H1 (cell line): Measurements from ENCODE around the gene PRKAG1. TPM values are rescaled to one million over a fixed set of nuclear protein-coding genes. Genes with fewer than 3 reads are reported as not detected.
A peak's percentile ranks its signal among the peaks of the same experiment; 100 is the strongest.

Experiments
- CTCF ChIA-PET: fragments of 300-600 bp; sonication (Branson Sonifier 250); formaldehyde crosslinking; loops from one replicate; lab custom pipeline; 2021; ENCODE audit not compliant: partially characterized antibody; lab: Charles Lee
- POLR2A ChIA-PET: fragments of 300-600 bp; sonication (Branson Sonifier 250); formaldehyde crosslinking; loops from one replicate; lab custom pipeline; 2021; ENCODE audit warnings: inconsistent platforms; ENCODE audit not compliant: partially characterized antibody; lab: Charles Lee
- DNase-seq, 2 experiments: peaks; one replicate each; pipeline versions ENCODE4 v3.0.0 to v3.0.0-alpha.2; 2010 to 2022; ENCODE audit warnings: low spot score in 2 of 2, low read depth in 1 of 2, mixed read lengths in 1 of 2
- FAIRE-seq: peaks from 2 replicates; lab custom pipeline; 2011; peaks lifted over from hg19 to GRCh38; lab: Jason Lieb, UNC
- H2AFZ ChIP-seq: 2 replicates; pipeline ENCODE4 v1.8.1; 2012; ENCODE audit warnings: low read length, inconsistent platforms
- H2AK5ac ChIP-seq: 2 replicates; pipeline ENCODE4 v1.6.1; 2013; ENCODE audit warnings: low read depth, low read length
- H2BK120ac ChIP-seq: replicated peaks from 2 replicates; pipeline ENCODE3; 2013; ENCODE audit warnings: low read depth, low read length, inconsistent platforms
- H2BK12ac ChIP-seq: 2 replicates; pipeline ENCODE4 v1.6.1; 2013; ENCODE audit warnings: low read depth, low read length
- H2BK15ac ChIP-seq: 2 replicates; pipeline ENCODE4 v1.6.1; 2013; ENCODE audit warnings: low read length
- H2BK20ac ChIP-seq: 2 replicates; pipeline ENCODE4 v1.6.1; 2013; ENCODE audit warnings: low read length
- H2BK5ac ChIP-seq: 2 replicates; pipeline ENCODE4 v1.6.1; 2013; ENCODE audit warnings: low read depth, low read length
- H3K14ac ChIP-seq: 2 replicates; pipeline ENCODE4 v1.6.1; 2013; ENCODE audit warnings: inconsistent platforms; ENCODE audit not compliant: insufficient read length
- H3K18ac ChIP-seq: 2 replicates; pipeline ENCODE4 v1.6.1; 2013; ENCODE audit warnings: low read length; ENCODE audit errors: extremely low read depth
- H3K23ac ChIP-seq: 2 replicates; pipeline ENCODE4 v1.6.1; 2013; ENCODE audit warnings: inconsistent platforms; ENCODE audit not compliant: insufficient read length
- H3K23me2 ChIP-seq: 2 replicates; pipeline ENCODE4 v1.6.1; 2013; ENCODE audit warnings: low read depth, low read length
- H3K27ac ChIP-seq: 2 replicates; pipeline ENCODE4 v1.6.1; 2011; ENCODE audit warnings: low read depth, low read length, inconsistent platforms
- H3K27me3 ChIP-seq, 4 experiments: replicated peaks in 1 of 4; 1 replicate in 1 of 4; 2 replicates in 3 of 4; pipeline versions ENCODE4 v1.6.1 to v1.8.1; 2011 to 2013; ENCODE audit warnings: low read length in 3 of 4, mild to moderate bottlenecking in 3 of 4, inconsistent platforms in 2 of 4, mixed read lengths in 2 of 4, moderate library complexity in 1 of 4; ENCODE audit not compliant: control insufficient read depth in 3 of 4, insufficient read depth in 3 of 4; ENCODE audit errors: extremely low read depth in 1 of 4
- H3K36me3 ChIP-seq, 4 experiments: 2 replicates each; pipeline versions ENCODE4 v1.6.1 to v1.8.1; 2011 to 2013; ENCODE audit warnings: mild to moderate bottlenecking in 4 of 4, low read length in 3 of 4, moderate library complexity in 2 of 4, control low read depth in 1 of 4, inconsistent platforms in 1 of 4; ENCODE audit not compliant: insufficient read depth in 4 of 4, control insufficient read depth in 2 of 4
- H3K4ac ChIP-seq: replicated peaks from 2 replicates; pipeline ENCODE3; 2013; ENCODE audit warnings: low read length, low read depth, mixed read lengths, inconsistent platforms; ENCODE audit not compliant: insufficient read length
- H3K4me1 ChIP-seq, 4 experiments: replicated peaks in 1 of 4; 1 replicate in 1 of 4; 2 replicates in 3 of 4; pipeline versions ENCODE4 v1.6.1 to v1.8.1; 2011 to 2013; ENCODE audit warnings: low read length in 3 of 4, inconsistent platforms in 2 of 4, mixed read lengths in 1 of 4; ENCODE audit not compliant: insufficient read depth in 4 of 4, control insufficient read depth in 3 of 4
- H3K4me2 ChIP-seq, 2 experiments: 2 replicates each; pipeline versions ENCODE4 v1.6.1 to v1.8.1; 2011 to 2013; ENCODE audit warnings: low read depth in 2 of 2, low read length in 2 of 2, control low read depth in 1 of 2, inconsistent platforms in 1 of 2, mild to moderate bottlenecking in 1 of 2; ENCODE audit not compliant: insufficient read depth in 1 of 2
- H3K4me3 ChIP-seq, 4 experiments: fragments of 200-600, 300-600 bp in 1 of 4; sonication (generic), shearing (Covaris generic), sonication (Bioruptor Twin) in 1 of 4; 2 replicates each; pipeline versions ENCODE4 v1.5.1 to v1.8.1; 2011 to 2016; ENCODE audit warnings: low read length in 4 of 4, low read depth in 3 of 4, control low read depth in 2 of 4, inconsistent platforms in 2 of 4, mild to moderate bottlenecking in 2 of 4, mixed read lengths in 1 of 4, moderate library complexity in 1 of 4; ENCODE audit not compliant: insufficient read depth in 2 of 4; ENCODE audit errors: extremely low read depth in 1 of 4
- H3K56ac ChIP-seq: replicated peaks from 2 replicates; pipeline ENCODE3; 2013; ENCODE audit warnings: low read depth, mild to moderate bottlenecking, mixed read lengths, low read length, inconsistent platforms; ENCODE audit not compliant: insufficient read length
- H3K79me1 ChIP-seq: 2 replicates; pipeline ENCODE4 v1.6.1; 2013; ENCODE audit warnings: low read depth, low read length, control low read depth
- H3K79me2 ChIP-seq, 2 experiments: 2 replicates each; pipeline versions ENCODE4 v1.6.1 to v1.8.1; 2012 to 2013; ENCODE audit warnings: low read length in 2 of 2, mild to moderate bottlenecking in 2 of 2, inconsistent platforms in 1 of 2; ENCODE audit not compliant: insufficient read depth in 2 of 2, control insufficient read depth in 1 of 2
- H3K9ac ChIP-seq, 4 experiments: replicated peaks in 1 of 4; 1 replicate in 1 of 4; 2 replicates in 3 of 4; pipeline versions ENCODE4 v1.6.1 to v1.8.1; 2011 to 2013; ENCODE audit warnings: low read depth in 3 of 4, low read length in 3 of 4, control low read depth in 2 of 4, mild to moderate bottlenecking in 2 of 4, moderate library complexity in 2 of 4, inconsistent platforms in 1 of 4; ENCODE audit errors: extremely low read depth in 1 of 4
- H3K9me3 ChIP-seq, 2 experiments: 2 replicates each; pipeline versions ENCODE4 v1.6.1 to v1.8.1; 2012 to 2013; ENCODE audit warnings: mild to moderate bottlenecking in 2 of 2, moderate library complexity in 2 of 2, control low read depth in 1 of 2, inconsistent platforms in 1 of 2, low read depth in 1 of 2, low read length in 1 of 2, mixed read lengths in 1 of 2; ENCODE audit not compliant: insufficient read depth in 2 of 2
- H4K20me1 ChIP-seq, 2 experiments: replicated peaks in 1 of 2; 2 replicates each; pipeline versions ENCODE3 to v1.8.1; 2011 to 2013; ENCODE audit warnings: inconsistent platforms in 2 of 2, low read length in 2 of 2, mild to moderate bottlenecking in 1 of 2; ENCODE audit not compliant: insufficient read depth in 2 of 2, control insufficient read depth in 1 of 2
- H4K5ac ChIP-seq: 2 replicates; pipeline ENCODE4 v1.6.1; 2013; ENCODE audit warnings: low read length, low read depth, mixed read lengths, inconsistent platforms; ENCODE audit not compliant: insufficient read length
- H4K8ac ChIP-seq: 2 replicates; pipeline ENCODE4 v1.8.0; 2013; ENCODE audit warnings: mild to moderate bottlenecking, moderate library complexity, low read length, inconsistent platforms; ENCODE audit not compliant: insufficient read depth; ENCODE audit errors: extremely low read depth
- H4K91ac ChIP-seq: replicated peaks from 2 replicates; pipeline ENCODE3; 2013; ENCODE audit warnings: low read length, mixed read lengths, inconsistent platforms; ENCODE audit not compliant: insufficient read length
- EZH2 ChIP-seq: fragments of 200-600 bp; sonication (generic); IDR thresholded peaks from 2 replicates; pipeline ENCODE4 v1.7.1; 2012; ENCODE audit warnings: low read depth, mild to moderate bottlenecking, moderate library complexity, low read length, inconsistent platforms; ENCODE audit not compliant: severe bottlenecking
- POLR2AphosphoS5 ChIP-seq: IDR thresholded peaks from 2 replicates; pipeline ENCODE4 v1.6.1; 2011; ENCODE audit warnings: low read depth, low read length
- WGBS, 2 experiments: shearing (Covaris generic) in 1 of 2; methylation state at CpG; one replicate each; pipeline versions ENCODE4 v1.1.6 to v1.1.7; 2013 to 2015; ENCODE audit warnings: low lambda C conversion rate in 2 of 2, mixed read lengths in 2 of 2, inconsistent platforms in 1 of 2, low coverage in 1 of 2, missing lambda C conversion rate in 1 of 2; ENCODE audit not compliant: insufficient replicate concordance in 2 of 2, insufficient coverage in 1 of 2, insufficient read length in 1 of 2; ENCODE audit errors: extremely low coverage in 1 of 2, missing lambda C conversion rate in 1 of 2; 5-methylcytosine and 5-hydroxymethylcytosine counted together
- polyA plus RNA-seq, 7 experiments: library from polyadenylated mRNA; depleted of rRNA in 3 of 7; stranded (reverse) in 5 of 7; unstranded in 2 of 7; fragments of >200 nt in 5 of 7; fragments of 200-250 nt in 2 of 7; gene quantifications; 1 replicate in 5 of 7; 2 replicates in 1 of 7; 4 replicates in 1 of 7; pipeline versions ENCODE4 v1.2.1 to v1.2.3, GENCODE V29; 2011 to 2013; ENCODE audit warnings: missing spikeins in 2 of 7, mixed read lengths in 2 of 7
- total RNA-seq: library from RNA; stranded (reverse); fragmentation: NEBNext Ultra II Directional; extraction: Animal tissue kit (Norgen Biotek cat#: 25700); gene quantifications from 2 replicates; pipeline ENCODE4 v1.2.1, GENCODE V29; 2021

The PRKAG1 gene
- total and polyA plus RNA-seq, 2 of the 8 experiments (the other 6 are each of a cell fraction or from before 2014, with no cell fraction given): 38.6 to 57.5 TPM

DNA sequence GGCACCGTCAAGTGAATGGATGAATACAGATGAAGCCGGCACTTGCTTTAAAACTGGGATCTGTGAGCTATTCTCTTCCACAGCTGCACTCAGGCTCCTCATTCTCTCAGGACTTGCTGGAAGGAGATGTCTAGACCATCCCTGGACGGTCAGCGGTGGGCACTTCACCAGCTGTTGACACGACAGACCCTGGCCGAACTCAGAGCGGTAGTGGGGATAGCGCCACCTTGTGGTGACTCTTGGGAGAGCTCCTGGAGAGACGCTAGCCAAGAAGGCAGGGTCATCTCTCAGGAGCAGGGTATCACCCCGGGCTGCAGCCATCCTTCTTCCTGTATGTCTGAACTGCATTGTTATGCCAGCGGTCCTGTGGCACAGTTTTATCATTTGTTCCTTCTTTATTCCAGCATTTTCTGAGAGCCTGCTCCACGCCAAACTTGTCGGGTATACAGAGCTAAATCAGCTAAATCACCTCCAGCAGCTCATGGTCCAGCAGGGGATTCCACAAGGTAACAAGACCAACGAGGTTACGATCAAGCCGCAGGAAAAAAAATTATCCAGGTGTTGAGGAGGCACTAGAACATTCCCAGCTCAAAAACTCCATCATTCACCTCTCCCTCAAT, 30.4 kb downstream of the PRKAG1 start:
- H2AK5ac ChIP-seq: no peak overlapping the region
- no peak overlapping the region for H3K4ac ChIP-seq
- no peak overlapping the region for H2BK5ac ChIP-seq
- peaks cover 0 to 4% of the 10 kb centered on the region in 2 experiments for H4K20me1 ChIP-seq
- H3K14ac ChIP-seq: no peak overlapping the region
- no peak overlapping the region for H2BK20ac ChIP-seq
- H3K23ac ChIP-seq: no peak overlapping the region
- no peaks in the 10 kb centered on the region for H3K36me3 ChIP-seq
- FAIRE-seq (peak; percentile 88), DNase-seq (peak in 1 of 2 experiments; percentile 98)
- WGBS, 2 experiments: 39% methylated on average over 16 of the region's 16 CpGs; no CpG with 5 or more reads in 1 of the 2 experiments
- no peak overlapping the region for H4K8ac ChIP-seq
- no peak overlapping the region for H2BK15ac ChIP-seq
- H3K4me3 ChIP-seq: no peak overlapping the region
- H4K91ac ChIP-seq: no peak overlapping the region
- no peak overlapping the region for H3K56ac ChIP-seq
- no peak overlapping the region for H3K27ac ChIP-seq
- H3K79me2 ChIP-seq: no peaks in the 10 kb centered on the region
- no peak overlapping the region for H3K18ac ChIP-seq
- no peaks in the 10 kb centered on the region for H3K9me3 ChIP-seq
- H2AFZ ChIP-seq: no peak overlapping the region
- POLR2A ChIA-PET: interaction anchor here (0.6 to 1.7 kb wide), 13 partner anchors 8 to 142 kb away, joined by 3 to 8 read pairs (median 3); partner anchors contain the start of genes RND1 and WNT1
- no peak overlapping the region for H4K5ac ChIP-seq
- CTCF ChIA-PET: interaction anchor here (0.6 to 40.8 kb wide), 47 partner anchors 3 to 358 kb away, joined by 3 to 1336 read pairs (median 4); partner anchors contain the start of genes ARF3, DDN, DDX23 and DHH
- H3K4me1 ChIP-seq: peaks cover 0 to 4% (median 0%) of the 10 kb centered on the region in 4 experiments; a peak in 2 of 7 replicates
- H3K23me2 ChIP-seq: no peaks in the 10 kb centered on the region; the same call in 1 of the 2 replicates
- H3K9ac ChIP-seq: no peak overlapping the region
- no peaks in the 10 kb centered on the region for H3K79me1 ChIP-seq
- H2BK12ac ChIP-seq: no peak overlapping the region
- H3K27me3 ChIP-seq: peaks cover 18 to 55% (median 44%) of the 10 kb centered on the region in 4 experiments
- H2BK120ac ChIP-seq: no peak overlapping the region
- H3K4me2 ChIP-seq: no peak overlapping the region
- TF ChIP-seq POLR2AphosphoS5 (no peak), EZH2 (peak; percentile 18)
